Astrocyte (in vitro differentiated cells and primary cell): ENCODE data around the gene PDE6D. TPM values are rescaled to one million over a fixed set of nuclear protein-coding genes. Genes with fewer than 3 reads are reported as not detected.
"Not testable (repeated sequence)": the region's sequence is repeated elsewhere in the genome, so short reads cannot be mapped to it uniquely, and the experiment has no call there.

Source experiments
- DNase-seq: peaks from one replicate; pipeline ENCODE4 v3.0.0-alpha.2; 2010; ENCODE audit warnings: low read depth
- FAIRE-seq: peaks from 2 replicates; lab custom pipeline; 2011; peaks lifted over from hg19 to GRCh38; lab: Jason Lieb, UNC
- H2AFZ ChIP-seq: 2 replicates; pipeline ENCODE4 v1.6.0; 2012; ENCODE audit warnings: low read depth, low read length, inconsistent platforms
- H3K27ac ChIP-seq: 2 replicates; pipeline ENCODE4 v1.5.1; 2011; ENCODE audit warnings: low read depth, low read length, inconsistent platforms
- H3K27me3 ChIP-seq: 2 replicates; pipeline ENCODE4 v1.6.0; 2011; ENCODE audit warnings: low read length, inconsistent platforms; ENCODE audit not compliant: insufficient read depth
- H3K36me3 ChIP-seq: 2 replicates; pipeline ENCODE4 v1.5.1; 2011; ENCODE audit warnings: low read length, inconsistent platforms; ENCODE audit not compliant: insufficient read depth
- H3K4me1 ChIP-seq: 2 replicates; pipeline ENCODE4 v1.5.1; 2011; ENCODE audit warnings: low read length, inconsistent platforms; ENCODE audit not compliant: insufficient read depth
- H3K4me2 ChIP-seq: 2 replicates; pipeline ENCODE4 v1.6.0; 2012; ENCODE audit warnings: low read length, inconsistent platforms
- H3K4me3 ChIP-seq: 2 replicates; pipeline ENCODE4 v1.5.1; 2011; ENCODE audit warnings: low read depth, mild to moderate bottlenecking, low read length, inconsistent platforms; ENCODE audit not compliant: insufficient read depth
- H3K79me2 ChIP-seq: 2 replicates; pipeline ENCODE4 v1.6.0; 2012; ENCODE audit warnings: mild to moderate bottlenecking, low read length, inconsistent platforms; ENCODE audit not compliant: insufficient read depth
- H3K9ac ChIP-seq: 2 replicates; pipeline ENCODE4 v1.6.0; 2012; ENCODE audit warnings: mild to moderate bottlenecking, low read length, inconsistent platforms
- H3K9me3 ChIP-seq: 2 replicates; pipeline ENCODE4 v1.5.1; 2012; ENCODE audit warnings: low read depth, mild to moderate bottlenecking, low read length, inconsistent platforms; ENCODE audit not compliant: insufficient read depth
- H4K20me1 ChIP-seq: 2 replicates; pipeline ENCODE4 v1.6.0; 2012; ENCODE audit warnings: low read length, inconsistent platforms; ENCODE audit not compliant: insufficient read depth
- H3K27ac Mint-ChIP-seq: one replicate; pipeline ENCODE4 v1.8.0; 2021; ENCODE audit warnings: mild to moderate bottlenecking, mixed read lengths; ENCODE audit not compliant: unreplicated experiment
- H3K27me3 Mint-ChIP-seq: one replicate; pipeline ENCODE4 v1.8.0; 2021; ENCODE audit warnings: low read depth, mixed read lengths; ENCODE audit not compliant: unreplicated experiment
- H3K36me3 Mint-ChIP-seq: one replicate; pipeline ENCODE4 v1.8.0; 2021; ENCODE audit warnings: low read depth, mixed read lengths; ENCODE audit not compliant: unreplicated experiment
- H3K4me1 Mint-ChIP-seq: one replicate; pipeline ENCODE4 v1.8.0; 2021; ENCODE audit warnings: low read depth, mixed read lengths; ENCODE audit not compliant: unreplicated experiment
- H3K4me3 Mint-ChIP-seq: one replicate; pipeline ENCODE4 v1.8.0; 2021; ENCODE audit warnings: mild to moderate bottlenecking, moderate library complexity, mixed read lengths; ENCODE audit not compliant: unreplicated experiment
- H3K9me3 Mint-ChIP-seq: one replicate; pipeline ENCODE4 v1.8.0; 2021; ENCODE audit warnings: mild to moderate bottlenecking, mixed read lengths; ENCODE audit not compliant: unreplicated experiment
- CTCF ChIP-seq: IDR thresholded peaks from 2 replicates; pipeline ENCODE4 v1.5.1; 2011; ENCODE audit warnings: low read depth, mild to moderate bottlenecking, inconsistent platforms, low read length, moderate library complexity; ENCODE audit not compliant: insufficient read depth
- EZH2 ChIP-seq: IDR thresholded peaks from 2 replicates; pipeline ENCODE4 v1.6.1; 2012; ENCODE audit warnings: mild to moderate bottlenecking, low read length, inconsistent platforms; ENCODE audit not compliant: insufficient read depth
- total RNA-seq: library from RNA; stranded (reverse); gene quantifications from 2 replicates; pipeline ENCODE4 v1.2.1, GENCODE V29; 2021

Gene PDE6D
- total RNA-seq, 1 donor from 2014 or later, result 19.0 TPM

- H3K36me3 Mint-ChIP-seq, result no peaks in the 10 kb centered on the region
Observed at GRCh38 chr2:231761735-231762134, 19.3 kb downstream of the PDE6D start.

GRCh38 chr2:231752061-231752460, 29.0 kb downstream of the PDE6D start:
- H3K4me3 Mint-ChIP-seq, result no peak overlapping the region
- Histone ChIP-seq H3K27ac (no peak overlapping the region), H2AFZ (no peak overlapping the region), H3K9ac (no peak overlapping the region), H3K79me2 (no peaks in the 10 kb centered on the region), H3K4me2 (no peak overlapping the region), H3K27me3 (no peaks in the 10 kb centered on the region), H3K4me3 (no peak overlapping the region), H3K9me3 (no peaks in the 10 kb centered on the region), H4K20me1 (no peaks in the 10 kb centered on the region), H3K36me3 (no peaks in the 10 kb centered on the region), H3K4me1 (no peaks in the 10 kb centered on the region)
- H3K36me3 Mint-ChIP-seq, result no peaks in the 10 kb centered on the region
- no peak for DNase-seq
- no peaks in the 10 kb centered on the region for H3K9me3 Mint-ChIP-seq
- H3K27me3 Mint-ChIP-seq, result no peaks in the 10 kb centered on the region
- no peak for TF ChIP-seq CTCF
- no peak for TF ChIP-seq EZH2
- H3K27ac Mint-ChIP-seq, result no peak overlapping the region
- H3K4me1 Mint-ChIP-seq, result no peaks in the 10 kb centered on the region
- no peak for FAIRE-seq

More at GRCh38 chr2:231761735-231762134, 19.3 kb downstream of the PDE6D start:
- H4K20me1 ChIP-seq, result no peaks in the 10 kb centered on the region
- no peak overlapping the region for H3K9ac ChIP-seq
- no peak for DNase-seq
- H2AFZ ChIP-seq, result no peak overlapping the region
- no peak overlapping the region for H3K4me3 ChIP-seq
- H3K4me1 ChIP-seq, result peaks cover 3% of the 10 kb centered on the region
- no peaks in the 10 kb centered on the region for H3K79me2 ChIP-seq
- no peaks in the 10 kb centered on the region for H3K27me3 ChIP-seq
- H3K4me2 ChIP-seq, result no peak overlapping the region
- FAIRE-seq, result no peak
- no peak for TF ChIP-seq CTCF
- no peak for TF ChIP-seq EZH2
- H3K36me3 ChIP-seq, result no peaks in the 10 kb centered on the region
- Mint-ChIP-seq H3K27ac (no peak overlapping the region), H3K4me3 (no peak overlapping the region), H3K27me3 (no peaks in the 10 kb centered on the region), H3K9me3 (no peaks in the 10 kb centered on the region), H3K4me1 (peaks cover 21% of the 10 kb centered on the region)
- no peaks in the 10 kb centered on the region for H3K9me3 ChIP-seq
- no peak overlapping the region for H3K27ac ChIP-seq

GRCh38 chr2:231751042-231751815, 29.9 kb downstream of the PDE6D start:
- Mint-ChIP-seq H3K4me1 (no peaks in the 10 kb centered on the region), H3K4me3 (no peak overlapping the region), H3K36me3 (no peaks in the 10 kb centered on the region), H3K9me3 (no peaks in the 10 kb centered on the region), H3K27me3 (no peaks in the 10 kb centered on the region), H3K27ac (no peak overlapping the region)
- H4K20me1 ChIP-seq, result no peaks in the 10 kb centered on the region
- H3K27me3 ChIP-seq, result no peaks in the 10 kb centered on the region
- no peak overlapping the region for H3K9ac ChIP-seq
- no peak overlapping the region for H2AFZ ChIP-seq
- no peaks in the 10 kb centered on the region for H3K36me3 ChIP-seq
- H3K4me2 ChIP-seq, result no peak overlapping the region
- H3K27ac ChIP-seq, result no peak overlapping the region
- TF ChIP-seq EZH2, result no peak
- TF ChIP-seq CTCF, result no peak
- FAIRE-seq (no peak), DNase-seq (no peak)
- H3K9me3 ChIP-seq, result no peaks in the 10 kb centered on the region
- no peaks in the 10 kb centered on the region for H3K79me2 ChIP-seq
- H3K4me1 ChIP-seq, result no peaks in the 10 kb centered on the region
- H3K4me3 ChIP-seq, result no peak overlapping the region

GRCh38 chr2:231749016-231749415, 32.1 kb downstream of the PDE6D start:
- H3K4me1 ChIP-seq, H2AFZ ChIP-seq, H3K4me2 ChIP-seq, H3K4me3 Mint-ChIP-seq, H3K36me3 Mint-ChIP-seq, H3K36me3 ChIP-seq, H3K27me3 Mint-ChIP-seq, H3K27ac Mint-ChIP-seq, H4K20me1 ChIP-seq, H3K79me2 ChIP-seq, H3K9me3 Mint-ChIP-seq, H3K9me3 ChIP-seq, H3K27me3 ChIP-seq, H3K4me1 Mint-ChIP-seq, DNase-seq, H3K27ac ChIP-seq, H3K4me3 ChIP-seq, H3K9ac ChIP-seq, FAIRE-seq: not testable (repeated sequence)
